Left lobe of liver (tissue), 2 donors: ENCODE data around the gene MACROD2. TPM values are rescaled to one million over a fixed set of nuclear protein-coding genes. Genes with fewer than 3 reads are reported as not detected.

ENCODE experiments used
- ATAC-seq: fragments of 200-7000 bp; cut with Tn5 transposase; one replicate; pipeline ENCODE4 v1.9.1; 2020; ENCODE audit warnings: mild to moderate bottlenecking, moderate library complexity
- DNase-seq: peaks from one replicate; pipeline ENCODE4 v3.0.0-alpha.2; 2020; ENCODE audit warnings: low spot score
- total RNA-seq: library from RNA; stranded (reverse); gene quantifications from one replicate; pipeline ENCODE4 v1.2.1, GENCODE V29; 2021
- donor health status: DM: no; HTN: no; CAD: no; lungs with moderate emphysema.
- donor health status: DM: no; HTN: yes; CAD: no.

The MACROD2 gene
- total RNA-seq, 1 donor from 2014 or later, result 3.7 TPM

GRCh38 chr20:14778096-14778495 lies 782.8 kb downstream of the MACROD2 start:
- DNase-seq (no peak), ATAC-seq (no peak)

- ATAC-seq (no peak), DNase-seq (no peak)
These were observed 783.6 kb downstream of the MACROD2 start for GRCh38 chr20:14778875-14779274.

GRCh38 chr20:14780508-14780907 lies 785.2 kb downstream of the MACROD2 start:
- ATAC-seq (no peak), DNase-seq (no peak)

- no peak for DNase-seq
- no peak for ATAC-seq
These were observed 787.4 kb downstream of the MACROD2 start for GRCh38 chr20:14782731-14783130.

- ATAC-seq, result no peak
- DNase-seq, result no peak
These were observed 788.5 kb downstream of the MACROD2 start for GRCh38 chr20:14783766-14784165.

- DNase-seq (no peak), ATAC-seq (no peak)
These were observed 789.9 kb downstream of the MACROD2 start for GRCh38 chr20:14785065-14785743.

GRCh38 chr20:14790190-14790589 lies 794.9 kb downstream of the MACROD2 start:
- DNase-seq (no peak), ATAC-seq (no peak)

GRCh38 chr20:14790771-14791620 lies 795.7 kb downstream of the MACROD2 start:
- no peak for DNase-seq
- no peak for ATAC-seq

GRCh38 chr20:14792915-14793314 lies 797.6 kb downstream of the MACROD2 start:
- peak; percentile 48 for ATAC-seq
- DNase-seq, result no peak

- DNase-seq (no peak), ATAC-seq (no peak)
These were observed 804.4 kb downstream of the MACROD2 start for GRCh38 chr20:14799545-14800216.

- DNase-seq (no peak), ATAC-seq (no peak)
These were observed 805.5 kb downstream of the MACROD2 start for GRCh38 chr20:14800707-14801425.

GRCh38 chr20:14801591-14802325 lies 806.4 kb downstream of the MACROD2 start:
- peak; percentile 85 for ATAC-seq

GRCh38 chr20:14807224-14807623 lies 811.9 kb downstream of the MACROD2 start:
- DNase-seq (no peak), ATAC-seq (no peak)

More at GRCh38 chr20:14801591-14802325, 806.4 kb downstream of the MACROD2 start:
- DNase-seq, result no peak

GRCh38 chr20:14815340-14815739 lies 820.0 kb downstream of the MACROD2 start:
- DNase-seq (no peak), ATAC-seq (no peak)

GRCh38 chr20:14816471-14816870 lies 821.2 kb downstream of the MACROD2 start:
- ATAC-seq, result no peak
- DNase-seq, result no peak

GRCh38 chr20:14817101-14817500 lies 821.8 kb downstream of the MACROD2 start:
- ATAC-seq (no peak), DNase-seq (no peak)

- no peak for ATAC-seq
- DNase-seq, result no peak
These were observed 825.5 kb downstream of the MACROD2 start for GRCh38 chr20:14820771-14821170.

- DNase-seq (no peak), ATAC-seq (no peak)
These were observed 825.9 kb downstream of the MACROD2 start for GRCh38 chr20:14821251-14821650.

GRCh38 chr20:14824996-14825395 lies 829.7 kb downstream of the MACROD2 start:
- ATAC-seq (no peak), DNase-seq (no peak)
